Activated CD4-positive, alpha-beta T cell treated with anti-CD3 and anti-CD28 coated beads for 4 hours (primary cell): Measurements from ENCODE around the gene DDX11.
"Not testable (repeated sequence)": the region's sequence is repeated elsewhere in the genome, so short reads cannot be mapped to it uniquely, and the experiment has no call there.

Experiments
- DNase-seq, 2 donors: peaks; one replicate each; pipeline ENCODE4 v3.0.0-alpha.2; 2020

DDX11 gene

GRCh38 chr12:31127209-31127848 is 53.7 kb downstream of the DDX11 start:
- not testable (repeated sequence) for DNase-seq

- DNase-seq = not testable (repeated sequence)
These were observed 62.9 kb downstream of the DDX11 start for GRCh38 chr12:31136581-31136980.

GRCh38 chr12:31144768-31145167 is 71.1 kb downstream of the DDX11 start:
- DNase-seq = not testable (repeated sequence)

GRCh38 chr12:31145296-31145695 is 71.6 kb downstream of the DDX11 start:
- DNase-seq = not testable (repeated sequence)

- not testable (repeated sequence) for DNase-seq
These were observed 73.8 kb downstream of the DDX11 start for GRCh38 chr12:31147415-31147814.

- not testable (repeated sequence) for DNase-seq
These were observed 77.1 kb downstream of the DDX11 start for GRCh38 chr12:31150766-31151165.
